Neuronal stem cell (in vitro differentiated cells): ENCODE measurements around the gene ETS1.

Source experiments
- DNase-seq: peaks from one replicate; pipeline ENCODE4 v3.0.0-alpha.2; 2013; ENCODE audit warnings: low spot score
- H2AFZ ChIP-seq: one replicate; pipeline ENCODE4 v1.6.1; 2013; ENCODE audit warnings: mild to moderate bottlenecking, low read length, inconsistent platforms
- H2AK5ac ChIP-seq: 2 replicates; pipeline ENCODE4 v1.6.1; 2013; ENCODE audit warnings: low read depth, mild to moderate bottlenecking, inconsistent platforms, low read length, moderate library complexity, mixed read lengths
- H2BK120ac ChIP-seq: 2 replicates; pipeline ENCODE4 v1.6.1; 2013; ENCODE audit warnings: low read depth, mild to moderate bottlenecking, inconsistent platforms, low read length, moderate library complexity, mixed read lengths
- H2BK12ac ChIP-seq: one replicate; pipeline ENCODE4 v1.6.1; 2013; ENCODE audit warnings: low read length, inconsistent platforms
- H2BK15ac ChIP-seq: 2 replicates; pipeline ENCODE4 v1.6.1; 2013; ENCODE audit warnings: mild to moderate bottlenecking, low read length, inconsistent platforms, mixed read lengths
- H2BK5ac ChIP-seq: one replicate; pipeline ENCODE4 v1.6.1; 2013; ENCODE audit warnings: inconsistent platforms, mild to moderate bottlenecking, low read length, moderate library complexity
- H3K14ac ChIP-seq: one replicate; pipeline ENCODE4 v1.6.1; 2013; ENCODE audit warnings: low read length, inconsistent platforms
- H3K18ac ChIP-seq: 2 replicates; pipeline ENCODE4 v1.6.1; 2013; ENCODE audit warnings: low read length, inconsistent platforms
- H3K23ac ChIP-seq: 2 replicates; pipeline ENCODE4 v1.6.1; 2013; ENCODE audit warnings: low read depth, mild to moderate bottlenecking, mixed read lengths, low read length, inconsistent platforms; ENCODE audit not compliant: poor library complexity
- H3K27ac ChIP-seq: replicated peaks from 3 replicates; pipeline ENCODE4 v1.5.1; 2013; ENCODE audit warnings: low read length, inconsistent platforms
- H3K27me3 ChIP-seq, 3 experiments: 2 replicates each; pipeline ENCODE4 v1.6.1; 2013; ENCODE audit warnings: low read length in 3 of 3, mild to moderate bottlenecking in 2 of 3, inconsistent platforms in 1 of 3, low read depth in 1 of 3, mixed read lengths in 1 of 3, moderate library complexity in 1 of 3; ENCODE audit not compliant: control insufficient read depth in 3 of 3, insufficient read depth in 3 of 3
- H3K36me3 ChIP-seq, 2 donors: replicated peaks in 1 of 2; 2 replicates each; pipeline ENCODE4 v1.6.1; 2013; ENCODE audit warnings: low read length in 2 of 2; ENCODE audit not compliant: control insufficient read depth in 2 of 2, insufficient read depth in 2 of 2
- H3K4ac ChIP-seq: 2 replicates; pipeline ENCODE4 v1.6.1; 2013; ENCODE audit warnings: inconsistent platforms, mild to moderate bottlenecking, low read length, moderate library complexity
- H3K4me1 ChIP-seq, 2 donors: 1 replicate in 1 of 2; 2 replicates in 1 of 2; pipeline ENCODE4 v1.6.1; 2013; ENCODE audit warnings: low read length in 2 of 2, low read depth in 1 of 2; ENCODE audit not compliant: control insufficient read depth in 2 of 2, insufficient read depth in 1 of 2
- H3K4me2 ChIP-seq: one replicate; pipeline ENCODE4 v1.6.1; 2013; ENCODE audit warnings: mild to moderate bottlenecking, low read length, inconsistent platforms; ENCODE audit not compliant: insufficient read depth, poor library complexity, severe bottlenecking
- H3K4me3 ChIP-seq, 2 donors: 2 replicates each; pipeline ENCODE4 v1.5.1; 2013; ENCODE audit warnings: low read length in 2 of 2, mild to moderate bottlenecking in 2 of 2, inconsistent platforms in 1 of 2, moderate library complexity in 1 of 2
- H3K79me1 ChIP-seq: one replicate; pipeline ENCODE4 v1.6.1; 2013; ENCODE audit warnings: low read depth, mild to moderate bottlenecking, inconsistent platforms, low read length, moderate library complexity
- H3K9ac ChIP-seq: one replicate; pipeline ENCODE4 v1.6.1; 2013; ENCODE audit warnings: mild to moderate bottlenecking, low read depth, low read length, inconsistent platforms; ENCODE audit not compliant: poor library complexity
- H3K9me3 ChIP-seq, 2 donors: replicated peaks in 1 of 2; 2 replicates each; pipeline versions ENCODE3 to v1.6.1; 2013; ENCODE audit warnings: low read length in 2 of 2, mild to moderate bottlenecking in 2 of 2, inconsistent platforms in 1 of 2, low read depth in 1 of 2, mixed read lengths in 1 of 2, moderate library complexity in 1 of 2; ENCODE audit not compliant: control insufficient read depth in 2 of 2, insufficient read depth in 1 of 2
- H4K8ac ChIP-seq: one replicate; pipeline ENCODE4 v1.6.1; 2013; ENCODE audit warnings: low read depth, mild to moderate bottlenecking, inconsistent platforms, low read length, moderate library complexity
- H4K91ac ChIP-seq: one replicate; pipeline ENCODE4 v1.6.1; 2013; ENCODE audit warnings: low read length, low read depth, mild to moderate bottlenecking, inconsistent platforms; ENCODE audit not compliant: poor library complexity
- WGBS, 2 donors: extraction: QIAGEN DNeasy Blood & Tissue Kit; methylation state at CpG; one replicate each; pipeline ENCODE4 v1.1.7; 2013; ENCODE audit warnings: missing lambda C conversion rate in 2 of 2, mixed read lengths in 1 of 2; ENCODE audit not compliant: insufficient read length in 2 of 2, insufficient replicate concordance in 1 of 2; ENCODE audit errors: extremely low coverage in 2 of 2; 5-methylcytosine and 5-hydroxymethylcytosine counted together

ETS1 gene

GRCh38 chr11:128472128-128473089 lies 114.9 kb downstream of the ETS1 start:
- no peak overlapping the region for H4K91ac ChIP-seq
- no peak overlapping the region for H2BK15ac ChIP-seq
- H2BK12ac ChIP-seq, result no peak overlapping the region
- H4K8ac ChIP-seq, result no peak overlapping the region
- H3K36me3 ChIP-seq, result peaks cover 0 to 23% of the 10 kb centered on the region in 2 donors
- H3K79me1 ChIP-seq, result no peaks in the 10 kb centered on the region
- H3K18ac ChIP-seq, result no peak overlapping the region
- H3K23ac ChIP-seq, result no peak overlapping the region
- no peak overlapping the region for H2AK5ac ChIP-seq
- no peak overlapping the region for H2BK5ac ChIP-seq
- no peak overlapping the region for H3K9ac ChIP-seq
- no peak overlapping the region for H3K27ac ChIP-seq
- no peak overlapping the region for H3K4ac ChIP-seq
- H3K4me2 ChIP-seq, result no peak overlapping the region
- H3K4me1 ChIP-seq, result peaks cover 2 to 13% of the 10 kb centered on the region in 2 donors
- no CpG with 5 or more reads among the region's 11 CpGs for WGBS, 2 donors
- H2AFZ ChIP-seq, result no peak overlapping the region
- no peaks in the 10 kb centered on the region for H3K9me3 ChIP-seq
- H3K14ac ChIP-seq, result no peak overlapping the region
- no peak for DNase-seq
- H2BK120ac ChIP-seq, result no peak overlapping the region
- H3K4me3 ChIP-seq, result no peak overlapping the region
- H3K27me3 ChIP-seq, result no peaks in the 10 kb centered on the region

DNA sequence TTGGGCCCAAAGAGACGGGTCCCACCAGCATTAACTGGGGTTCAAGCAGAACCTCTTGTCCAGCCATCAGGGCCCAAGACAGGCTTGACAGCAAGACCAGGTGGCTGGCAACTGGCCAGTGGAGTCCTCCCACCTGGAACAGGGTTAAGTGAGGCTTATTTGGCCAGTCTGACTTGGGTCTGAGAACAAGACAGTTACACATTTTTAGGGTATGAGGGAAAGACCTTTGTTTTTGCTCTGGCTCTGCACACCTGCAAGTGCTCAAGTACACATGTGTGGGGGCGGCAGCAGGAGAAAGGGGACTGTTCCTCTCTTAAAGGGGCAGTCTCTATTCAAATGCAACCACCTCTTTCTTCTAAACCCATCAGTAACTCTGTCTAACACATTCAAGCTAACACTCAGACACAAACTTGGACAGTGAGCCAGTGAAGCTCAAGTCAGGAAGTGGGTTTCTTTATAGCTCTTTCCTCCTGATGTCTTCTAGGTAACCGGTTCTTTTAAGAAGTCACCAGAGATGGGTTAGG lies 116.2 kb downstream of the ETS1 start:
- Histone ChIP-seq H2BK120ac (no peak overlapping the region), H3K36me3 (peaks cover 0 to 13% of the 10 kb centered on the region in 2 donors), H3K4me2 (no peak overlapping the region), H2AK5ac (no peak overlapping the region), H3K79me1 (no peaks in the 10 kb centered on the region), H2BK15ac (no peak overlapping the region), H4K8ac (no peak overlapping the region), H3K18ac (peak overlapping the region; percentile 69), H3K9ac (no peak overlapping the region), H2AFZ (no peak overlapping the region), H3K27me3 (no peaks in the 10 kb centered on the region), H3K4ac (no peak overlapping the region), H2BK12ac (no peak overlapping the region), H3K23ac (no peak overlapping the region), H3K9me3 (peaks cover 0 to 3% of the 10 kb centered on the region in 2 donors), H3K27ac (no peak overlapping the region), H2BK5ac (no peak overlapping the region), H3K4me3 (no peak overlapping the region), H3K4me1 (peaks cover 2 to 13% of the 10 kb centered on the region in 2 donors), H4K91ac (no peak overlapping the region), H3K14ac (no peak overlapping the region)
- DNase-seq, result no peak
- WGBS, 2 donors, result no CpG with 5 or more reads among the region's 3 CpGs

- Histone ChIP-seq H3K4ac (no peak overlapping the region), H3K27me3 (no peaks in the 10 kb centered on the region), H3K4me3 (no peak overlapping the region), H3K27ac (no peak overlapping the region), H3K14ac (no peak overlapping the region), H2BK5ac (no peak overlapping the region), H3K4me1 (peaks cover 2 to 13% of the 10 kb centered on the region in 2 donors), H4K8ac (no peak overlapping the region), H3K9me3 (peaks cover 0 to 10% of the 10 kb centered on the region in 2 donors), H2BK15ac (no peak overlapping the region), H2BK120ac (no peak overlapping the region), H2AK5ac (no peak overlapping the region), H3K18ac (no peak overlapping the region), H3K79me1 (no peaks in the 10 kb centered on the region), H3K4me2 (no peak overlapping the region), H3K36me3 (peaks cover 0 to 13% of the 10 kb centered on the region in 2 donors), H4K91ac (no peak overlapping the region), H2BK12ac (no peak overlapping the region), H2AFZ (no peak overlapping the region), H3K9ac (no peak overlapping the region), H3K23ac (no peak overlapping the region)
- no CpG with 5 or more reads among the region's 5 CpGs for WGBS, 2 donors
- DNase-seq, result no peak
Measured at GRCh38 chr11:128470081-128470480, 117.3 kb downstream of the ETS1 start.

GRCh38 chr11:128469220-128469619 lies 118.1 kb downstream of the ETS1 start:
- Histone ChIP-seq H3K4ac (no peak overlapping the region), H3K36me3 (peaks cover 0 to 15% of the 10 kb centered on the region in 2 donors), H2BK12ac (no peak overlapping the region), H3K27me3 (no peaks in the 10 kb centered on the region), H3K18ac (no peak overlapping the region), H4K8ac (no peak overlapping the region), H2BK120ac (no peak overlapping the region), H3K14ac (no peak overlapping the region), H2AFZ (no peak overlapping the region), H3K79me1 (no peaks in the 10 kb centered on the region), H3K9ac (no peak overlapping the region), H3K23ac (no peak overlapping the region), H3K4me2 (no peak overlapping the region), H3K27ac (no peak overlapping the region), H2BK5ac (no peak overlapping the region), H3K9me3 (peaks cover 0 to 10% of the 10 kb centered on the region in 2 donors), H2BK15ac (no peak overlapping the region), H4K91ac (no peak overlapping the region), H3K4me1 (peaks cover 0 to 7% of the 10 kb centered on the region in 2 donors), H2AK5ac (no peak overlapping the region), H3K4me3 (no peak overlapping the region)
- WGBS, 2 donors, result no CpG with 5 or more reads among the region's 4 CpGs
- no peak for DNase-seq
